ENCODE results near the gene TXNDC2.

GRCh38 chr18:9914584-9915290 is 29.0 kb downstream of the TXNDC2 start:
- TF ChIP-seq SP1 (IDR thresholded peaks at IDR 0.05) (no peak), FOXK2 (IDR thresholded peaks at IDR 0.05) (no peak), BHLHE40 (IDR thresholded peaks at IDR 0.05; ENCODE audit: borderline replicate concordance) (no peak), NFRKB (IDR thresholded peaks at IDR 0.05) (no peak), SUZ12 (IDR thresholded peaks at IDR 0.05) (no peak), FOXM1 (IDR thresholded peaks at IDR 0.05; ENCODE audit: borderline replicate concordance) (no peak), L3MBTL2 (conservative IDR thresholded peaks at IDR 0.05) (no peak), ZNF384 (IDR thresholded peaks at IDR 0.05) (no peak), ELF4 (IDR thresholded peaks at IDR 0.05) (no peak), TARDBP (IDR thresholded peaks at IDR 0.05) (no peak)
